DMS 273 (cell line): ENCODE results near the gene SPC24.
"Not testable (repeated sequence)": the region's sequence is repeated elsewhere in the genome, so short reads cannot be mapped to it uniquely, and the experiment has no call there.

ENCODE experiments used
- DNase-seq: peaks from one replicate; lab custom pipeline; 2025; ENCODE audit not compliant: unreplicated experiment; lab: John Stamatoyannopoulos, UW

The SPC24 gene

DNA sequence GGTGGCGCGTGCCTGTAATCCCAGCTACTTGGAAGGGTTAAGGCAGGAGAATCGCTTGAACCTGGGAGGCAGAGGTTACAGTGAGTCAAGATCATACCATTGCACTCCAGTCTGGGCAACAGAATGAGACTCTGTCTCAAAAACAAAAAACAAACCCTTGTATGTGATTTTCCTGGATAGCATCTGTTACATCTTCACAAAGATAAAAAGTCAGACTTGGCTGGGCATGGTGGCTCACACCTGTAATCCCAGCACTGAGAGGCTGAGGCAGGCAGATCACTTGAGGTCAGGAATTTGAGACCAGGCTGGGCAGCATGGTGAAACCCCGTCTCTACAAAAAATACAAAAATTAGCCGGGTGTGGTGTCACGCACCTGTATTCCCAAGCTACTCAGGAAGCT, 58.2 kb downstream of the SPC24 start:
- not testable (repeated sequence) for DNase-seq

- DNase-seq = no peak
These were observed 59.3 kb downstream of the SPC24 start for GRCh38 chr19:11096210-11096841.
